Measurements from ENCODE around the gene TTF2.
"Not testable (repeated sequence)": the region's sequence is repeated elsewhere in the genome, so short reads cannot be mapped to it uniquely, and the experiment has no call there.

Gene TTF2

GRCh38 chr1:117122330-117123025, 62.4 kb downstream of the TTF2 start:
- no peak for DNase-seq

GRCh38 chr1:117123274-117123673, 63.1 kb downstream of the TTF2 start:
- no peak for DNase-seq

DNA sequence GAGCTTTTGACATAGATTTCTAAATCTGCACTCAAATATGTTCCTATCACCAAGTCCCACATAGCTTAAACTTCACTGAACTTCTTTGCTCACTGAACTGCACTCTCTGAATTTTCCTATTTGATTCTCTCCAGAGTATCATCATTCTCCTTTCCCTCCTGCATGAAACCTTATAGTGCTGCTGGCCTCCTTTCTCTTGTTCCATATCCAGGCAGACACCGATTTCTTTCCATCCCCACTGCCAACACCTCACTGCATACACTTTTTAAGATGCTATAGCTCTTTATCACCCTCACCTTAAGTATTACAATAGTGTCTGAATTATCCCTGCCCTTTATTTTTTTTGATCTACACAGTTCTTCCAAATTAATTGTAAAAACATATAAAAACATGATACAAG, 64.5 kb downstream of the TTF2 start:
- no peak for DNase-seq

- DNase-seq, result no peak
Measured at GRCh38 chr1:117127795-117128194, 67.7 kb downstream of the TTF2 start.

DNA sequence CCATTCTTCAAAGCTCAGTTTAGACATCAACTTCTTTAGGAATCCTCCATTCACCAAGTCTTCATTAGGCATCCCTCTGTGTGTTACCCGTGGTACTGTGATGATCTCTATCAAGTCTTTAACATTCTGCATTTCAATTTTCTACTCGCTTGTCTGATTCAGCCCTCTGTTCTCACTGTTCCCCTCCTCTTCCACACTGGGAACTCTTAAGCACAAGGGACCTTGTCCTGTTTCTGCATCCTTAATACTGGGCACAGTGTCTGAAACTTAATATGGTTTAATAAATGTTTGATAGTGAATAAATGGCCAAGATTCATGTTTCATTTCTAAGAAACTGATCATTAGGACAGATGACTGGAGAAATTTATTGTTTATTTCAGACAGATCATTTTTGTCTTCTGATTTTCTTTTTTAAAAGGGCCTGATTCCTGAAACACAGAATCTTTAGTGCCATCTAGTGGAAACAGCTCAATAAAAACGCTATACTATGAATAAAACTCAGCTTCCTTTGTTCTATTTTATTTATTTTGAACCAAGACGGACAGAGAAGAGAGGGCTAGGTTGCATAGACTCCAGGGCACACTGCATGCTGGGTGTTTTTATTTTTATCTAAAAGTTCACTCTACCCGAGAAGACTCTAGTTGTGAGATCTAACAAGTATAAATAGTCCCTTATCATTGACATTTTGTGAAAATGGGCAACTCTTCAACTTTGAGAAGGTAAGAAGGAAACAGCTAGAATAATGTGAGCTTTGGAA, 68.4 kb downstream of the TTF2 start:
- DNase-seq, result peak; percentile 31

GRCh38 chr1:117130526-117130925, 70.4 kb downstream of the TTF2 start:
- DNase-seq, result no peak

GRCh38 chr1:117135329-117135728, 75.2 kb downstream of the TTF2 start:
- no peak for DNase-seq

DNA sequence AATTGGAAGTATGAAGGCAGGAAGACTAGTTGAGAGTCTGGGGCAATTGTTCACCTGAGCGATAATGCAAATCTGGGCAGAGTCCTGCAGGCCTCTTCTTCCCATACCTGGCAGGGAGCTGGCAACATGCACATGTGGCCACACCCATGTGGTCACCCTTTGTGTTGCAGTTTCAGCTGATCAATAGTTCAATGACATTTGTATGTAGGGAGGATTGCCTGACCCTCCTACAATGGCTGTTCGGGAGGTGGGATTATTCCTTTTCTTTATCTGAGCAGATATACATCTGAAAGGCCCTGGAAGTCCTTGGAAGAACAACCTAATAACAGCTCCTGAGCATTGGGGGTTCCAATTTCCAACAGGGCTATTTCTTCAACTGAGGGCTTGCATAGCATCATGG, 76.6 kb downstream of the TTF2 start:
- no peak for DNase-seq

- no peak for DNase-seq
Measured at GRCh38 chr1:117137281-117137855, 77.2 kb downstream of the TTF2 start.

DNA sequence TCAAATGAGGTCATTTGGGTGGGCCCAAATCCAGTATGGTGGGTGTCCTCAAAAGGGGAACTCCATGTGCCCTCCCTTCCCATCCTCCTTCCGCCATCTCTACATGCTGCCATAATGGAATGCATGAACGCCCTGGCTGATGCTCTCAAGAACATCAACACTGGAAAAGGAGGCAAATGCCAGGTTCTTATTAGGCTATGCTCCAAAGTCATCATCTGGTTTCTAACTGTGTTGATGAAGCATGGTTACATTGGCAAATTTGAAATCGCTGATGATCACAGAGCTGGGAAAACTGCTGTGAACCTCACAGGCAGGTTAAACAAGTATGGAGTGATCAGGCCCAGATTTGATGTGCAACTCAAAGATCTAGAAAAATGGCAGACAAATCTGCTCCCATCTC, 78.0 kb downstream of the TTF2 start:
- DNase-seq, result no peak

DNA sequence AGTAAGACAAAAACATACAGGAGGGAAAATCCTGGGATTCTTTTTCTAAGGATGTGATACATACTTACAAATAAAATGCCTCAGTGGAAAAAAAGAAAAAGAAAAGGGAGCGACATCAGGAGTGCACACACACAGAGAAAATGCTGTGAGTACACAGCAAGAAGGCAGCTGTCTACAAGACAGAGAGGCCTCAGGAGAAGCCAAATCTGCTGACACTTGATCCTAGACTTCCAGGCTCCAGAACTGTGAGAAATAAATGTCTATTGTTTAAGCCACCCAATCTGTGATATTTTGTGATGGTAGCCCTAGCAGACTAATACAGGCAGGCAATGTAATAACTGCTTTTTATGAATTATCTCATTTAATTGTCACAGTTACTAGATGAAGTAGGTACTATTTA, 78.4 kb downstream of the TTF2 start:
- no peak for DNase-seq

- no peak for DNase-seq
Measured at GRCh38 chr1:117142200-117142599, 82.1 kb downstream of the TTF2 start.

DNA sequence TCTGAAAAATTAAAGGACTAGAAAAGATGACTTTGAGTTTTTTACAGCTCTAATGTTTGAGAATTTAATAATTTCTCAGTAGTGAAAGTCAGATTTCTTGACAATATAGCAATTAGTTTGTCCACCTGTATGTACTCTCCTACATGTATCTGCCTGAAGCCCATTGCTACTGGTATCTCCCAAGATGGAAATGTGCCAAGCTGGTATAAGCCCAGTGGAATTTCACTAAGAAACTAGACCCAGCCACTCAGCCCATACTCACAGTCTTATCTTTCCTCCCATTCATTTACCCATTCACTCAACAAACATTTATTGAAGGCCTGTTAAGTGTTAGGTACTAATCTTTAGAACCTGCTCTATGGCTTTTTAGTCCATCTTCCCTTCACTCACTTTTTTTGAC, 83.0 kb downstream of the TTF2 start:
- no peak for DNase-seq

- no peak for DNase-seq
Measured at GRCh38 chr1:117143871-117144270, 83.7 kb downstream of the TTF2 start.

GRCh38 chr1:117146072-117146471, 85.9 kb downstream of the TTF2 start:
- DNase-seq, result no peak

GRCh38 chr1:117146575-117147340, 86.6 kb downstream of the TTF2 start:
- no peak for DNase-seq

GRCh38 chr1:117147341-117147831, 87.3 kb downstream of the TTF2 start:
- no peak for DNase-seq

- DNase-seq, result no peak
Measured at GRCh38 chr1:117147856-117148588, 87.9 kb downstream of the TTF2 start.

DNA sequence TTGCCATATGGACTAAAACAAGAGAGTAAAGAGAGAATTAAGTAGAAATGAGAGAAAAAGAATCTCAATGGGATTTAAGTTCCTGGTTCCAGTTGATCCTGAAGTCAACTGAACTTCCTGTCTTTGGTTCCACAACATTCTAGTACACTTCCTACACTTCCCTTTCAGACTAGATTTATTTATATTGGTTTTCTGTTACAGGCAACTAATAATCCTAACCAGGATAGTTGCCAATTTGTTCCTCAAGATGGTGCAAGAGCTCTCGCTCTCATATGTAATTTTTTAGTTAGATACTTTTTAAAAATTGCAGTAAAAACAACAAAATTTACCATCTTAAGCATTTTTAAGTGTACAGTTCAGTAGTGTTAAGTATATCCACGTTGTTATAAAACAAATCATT, 90.2 kb downstream of the TTF2 start:
- no peak for DNase-seq

GRCh38 chr1:117151305-117151704, 91.2 kb downstream of the TTF2 start:
- not testable (repeated sequence) for DNase-seq

All from activated CD4-positive, alpha-beta T cell treated with anti-CD3 and anti-CD28 coated beads, Interleukin-2, amount 50 U/mL, for 16 hours (primary cell).